Aorta (tissue), 5 donors: ENCODE data around the gene MMP24OS. TPM values are rescaled to one million over a fixed set of nuclear protein-coding genes. Genes with fewer than 3 reads are reported as not detected.

ENCODE experiments used
- ATAC-seq: fragments of 200-7000 bp; cut with Tn5 transposase; one replicate; pipeline ENCODE4 v1.9.1; 2022; ENCODE audit warnings: moderate library complexity; ENCODE audit not compliant: low FRiP score
- DNase-seq, 2 donors: peaks; one replicate each; pipeline ENCODE4 v3.0.0-alpha.2; 2020
- H3K27ac ChIP-seq, 2 donors: one replicate each; pipeline ENCODE4 v1.5.1; 2013; ENCODE audit warnings: low read length in 2 of 2, mild to moderate bottlenecking in 2 of 2, moderate library complexity in 2 of 2, control low read depth in 1 of 2, inconsistent platforms in 1 of 2, low read depth in 1 of 2
- H3K27me3 ChIP-seq, 2 donors: one replicate each; pipeline ENCODE4 v1.6.1; 2013; ENCODE audit warnings: control low read depth in 1 of 2, low read length in 1 of 2, mild to moderate bottlenecking in 1 of 2, moderate library complexity in 1 of 2; ENCODE audit not compliant: insufficient read depth in 2 of 2, control insufficient read depth in 1 of 2
- H3K36me3 ChIP-seq, 2 donors: one replicate each; pipeline ENCODE4 v1.6.1; 2013; ENCODE audit warnings: control low read depth in 1 of 2, low read length in 1 of 2, mild to moderate bottlenecking in 1 of 2; ENCODE audit not compliant: insufficient read depth in 2 of 2, control insufficient read depth in 1 of 2
- H3K4me1 ChIP-seq, 2 donors: one replicate each; pipeline ENCODE4 v1.6.1; 2013; ENCODE audit warnings: low read length in 2 of 2, control low read depth in 1 of 2, mild to moderate bottlenecking in 1 of 2, moderate library complexity in 1 of 2; ENCODE audit not compliant: insufficient read depth in 2 of 2, control insufficient read depth in 1 of 2
- H3K4me3 ChIP-seq, 2 donors: one replicate each; pipeline ENCODE4 v1.5.1; 2013; ENCODE audit warnings: low read length in 2 of 2, control low read depth in 1 of 2, mild to moderate bottlenecking in 1 of 2
- H3K9me3 ChIP-seq: one replicate; pipeline ENCODE4 v1.6.1; 2013; ENCODE audit warnings: mild to moderate bottlenecking, low read length; ENCODE audit not compliant: control insufficient read depth
- WGBS, 2 donors: extraction: QIAGEN DNeasy Blood & Tissue Kit; methylation state at CpG; one replicate each; pipeline ENCODE4 v1.1.7; 2013; 5-methylcytosine and 5-hydroxymethylcytosine counted together
- intact Hi-C, 2 donors: fragments of 100-400 bp; cut with DNase I; formaldehyde crosslinking; loops; one replicate each; pipeline versions ENCODE4 v1.14.2 to v1.15.0; 2022
- polyA plus RNA-seq, 2 donors: library from polyadenylated mRNA; stranded (reverse); fragments of 200-250 nt; gene quantifications; one replicate each; pipeline ENCODE4 v1.2.3, GENCODE V29; 2013
- total RNA-seq, 2 donors: library from RNA; stranded (reverse); fragmentation: NEBNext Ultra II Directional; extraction: Animal tissue kit (Norgen Biotek cat#: 25700); gene quantifications; one replicate each; pipeline ENCODE4 v1.2.1, GENCODE V29; 2021
- donor health status: healthy with polysubstance abuse.
- donor health status: Bipolar disorder and iron deficiency.
- donor health status: DM: no; HTN: no; CAD: no.
- donor health status: DM: no; HTN: no; CAD: no.
- donor health status: DM: yes; HTN: yes; CAD: no.

The MMP24OS gene
- total and polyA plus RNA-seq, 4 donors, result 50.8 to 79.2 (median 60.0) TPM

DNA sequence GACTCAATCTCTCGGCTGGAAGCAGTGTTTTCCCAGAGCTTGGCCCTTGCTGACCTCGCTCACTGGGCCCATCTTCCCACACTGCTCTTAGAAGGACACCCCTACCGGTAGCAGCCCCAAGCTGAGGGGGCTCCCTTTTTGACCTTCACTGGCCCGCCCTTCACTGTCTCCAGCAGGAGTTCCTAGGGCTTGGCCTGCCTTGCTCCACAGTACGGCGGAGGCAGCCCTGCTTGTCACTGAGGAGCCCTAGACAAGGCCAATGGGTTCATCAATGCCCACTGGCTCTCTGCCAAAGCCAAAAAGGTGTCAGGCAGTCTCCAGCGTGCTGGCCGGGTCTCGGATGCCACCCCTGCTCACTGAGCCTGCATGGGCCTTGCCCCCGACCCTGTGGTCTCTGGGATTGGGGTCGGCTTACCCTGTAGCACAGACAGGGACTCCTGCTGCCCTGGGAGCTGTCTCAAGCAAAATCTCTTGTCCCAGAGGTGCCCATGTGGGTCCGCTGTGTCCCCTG lies 2.1 kb downstream of the MMP24OS start:
- WGBS, 2 donors, result 84 to 85% methylated on average over 12 of the region's 12 CpGs
- intact Hi-C loops, result loop anchor here in 1 of 2 donors (5.0 to 10.0 kb wide), 2 partner anchors 128 to 181 kb away; partner anchors contain the start of genes EDEM2 and TRPC4AP
- no peaks in the 10 kb centered on the region for H3K36me3 ChIP-seq
- H3K27me3 ChIP-seq, result no peaks in the 10 kb centered on the region
- H3K4me1 ChIP-seq, result no peaks in the 10 kb centered on the region
- DNase-seq (peak in 1 of 2 donors; percentile 70), ATAC-seq (no peak)
- no peaks in the 10 kb centered on the region for H3K9me3 ChIP-seq
- H3K4me3 ChIP-seq, result no peak overlapping the region
- no peak overlapping the region for H3K27ac ChIP-seq

DNA sequence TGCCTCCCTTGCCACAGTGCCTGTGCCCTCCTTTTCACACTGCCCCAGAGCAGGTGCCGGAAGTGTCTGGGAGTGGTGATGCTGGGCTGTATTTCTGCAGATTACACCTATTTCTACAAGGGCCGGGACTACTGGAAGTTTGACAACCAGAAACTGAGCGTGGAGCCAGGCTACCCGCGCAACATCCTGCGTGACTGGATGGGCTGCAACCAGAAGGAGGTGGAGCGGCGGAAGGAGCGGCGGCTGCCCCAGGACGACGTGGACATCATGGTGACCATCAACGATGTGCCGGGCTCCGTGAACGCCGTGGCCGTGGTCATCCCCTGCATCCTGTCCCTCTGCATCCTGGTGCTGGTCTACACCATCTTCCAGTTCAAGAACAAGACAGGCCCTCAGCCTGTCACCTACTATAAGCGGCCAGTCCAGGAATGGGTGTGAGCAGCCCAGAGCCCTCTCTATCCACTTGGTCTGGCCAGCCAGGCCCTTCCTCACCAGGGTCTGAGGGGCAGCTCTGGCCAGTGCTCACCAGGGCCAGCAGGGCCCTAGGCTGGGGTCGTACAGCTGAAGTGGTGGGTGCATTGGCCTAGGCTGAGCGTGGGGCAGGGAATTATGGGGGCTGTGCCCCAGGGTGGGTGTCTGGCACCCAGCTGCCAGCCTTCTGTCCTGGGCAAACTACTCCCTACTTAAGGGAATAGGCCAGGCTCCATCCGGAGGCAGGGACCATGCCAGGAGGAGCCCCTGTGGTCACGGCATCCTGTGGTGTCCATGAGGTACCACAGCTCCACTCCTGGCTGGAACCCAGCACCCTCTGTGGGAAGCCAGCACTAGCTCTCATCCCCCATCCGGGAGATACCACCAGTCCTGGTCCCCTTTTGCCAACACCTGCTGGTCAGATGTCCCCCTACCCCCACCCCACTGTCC lies 3.5 kb downstream of the MMP24OS start:
- intact Hi-C loops, result loop anchor here in 1 of 2 donors (5.0 to 10.0 kb wide), 2 partner anchors 127 to 180 kb away; partner anchors contain the start of genes EDEM2 and TRPC4AP
- Histone ChIP-seq H3K27me3 (no peaks in the 10 kb centered on the region), H3K36me3 (no peaks in the 10 kb centered on the region), H3K4me1 (no peaks in the 10 kb centered on the region), H3K27ac (no peak overlapping the region), H3K4me3 (no peak overlapping the region), H3K9me3 (no peaks in the 10 kb centered on the region)
- 87 to 88% methylated on average over 24 of the region's 24 CpGs for WGBS, 2 donors
- ATAC-seq, result no peak
- peak in 1 of 2 donors; percentile 80 for DNase-seq

DNA sequence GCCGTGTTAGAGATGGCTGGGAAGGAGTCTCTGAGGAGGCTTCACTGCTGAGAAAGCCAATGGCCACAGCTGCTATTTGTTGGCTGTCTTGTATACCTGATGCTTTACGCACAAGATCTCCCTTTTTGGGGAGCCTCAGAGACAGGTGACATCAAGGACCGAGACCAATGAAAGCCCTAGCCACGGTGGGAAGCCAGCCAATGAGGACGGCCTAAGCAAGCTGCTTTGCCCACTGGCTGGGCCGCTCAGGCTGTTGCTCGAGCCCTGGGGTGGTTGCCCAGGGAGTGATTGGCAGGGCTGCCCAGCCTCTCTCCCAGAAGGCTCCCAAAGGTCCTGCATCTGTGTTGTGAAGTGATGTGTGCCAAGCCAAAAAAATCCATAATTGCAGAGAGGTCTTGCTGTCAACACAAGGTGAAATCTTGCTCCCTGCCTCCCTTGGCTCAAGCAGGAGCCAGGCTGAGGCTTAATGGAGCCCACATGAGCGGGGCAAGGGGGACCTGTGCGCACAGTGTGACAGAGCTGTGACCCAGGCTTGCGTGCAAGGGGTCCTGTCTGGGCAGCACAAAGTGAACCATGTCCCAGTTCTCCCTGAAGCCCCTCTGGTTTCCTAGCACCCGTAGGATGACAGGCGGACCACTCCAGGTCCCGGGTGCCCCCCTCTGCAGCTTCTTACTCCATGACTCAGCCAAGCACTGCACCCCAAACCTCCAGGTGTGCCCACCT lies 4.3 kb downstream of the MMP24OS start:
- no peaks in the 10 kb centered on the region for H3K4me1 ChIP-seq
- no peaks in the 10 kb centered on the region for H3K36me3 ChIP-seq
- 42 to 49% methylated on average over 13 of the region's 13 CpGs for WGBS, 2 donors
- DNase-seq, result peak in 1 of 2 donors; percentile 76
- intact Hi-C loops, result loop anchor here in 1 of 2 donors (10.0 kb wide), 1 partner anchor 179 kb away; the partner anchor contains the start of gene TRPC4AP
- no peak overlapping the region for H3K4me3 ChIP-seq
- no peak overlapping the region for H3K27ac ChIP-seq
- no peak for ATAC-seq
- H3K9me3 ChIP-seq, result no peaks in the 10 kb centered on the region
- H3K27me3 ChIP-seq, result no peaks in the 10 kb centered on the region

DNA sequence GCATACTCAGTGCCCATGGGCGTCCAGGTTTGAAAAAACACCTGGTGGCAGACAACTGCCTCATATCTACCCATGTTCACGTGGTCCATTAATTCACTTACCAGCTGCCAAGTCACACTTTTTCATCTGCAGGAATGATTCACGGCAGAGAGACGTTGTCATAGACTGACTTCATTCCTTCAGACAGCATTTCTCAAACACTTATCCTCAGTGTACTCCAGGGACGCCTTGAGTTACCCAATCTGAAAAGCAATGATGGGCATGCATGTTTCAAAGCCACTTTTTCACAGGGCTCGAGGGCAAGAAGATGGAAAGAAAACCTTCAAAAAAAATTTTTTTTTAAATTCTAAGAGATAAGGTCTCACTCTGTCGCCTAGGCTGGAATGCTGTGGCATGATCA lies 6.0 kb downstream of the MMP24OS start:
- Histone ChIP-seq H3K9me3 (no peaks in the 10 kb centered on the region), H3K4me1 (no peaks in the 10 kb centered on the region), H3K36me3 (peaks cover 0 to 3% of the 10 kb centered on the region in 2 donors), H3K4me3 (no peak overlapping the region), H3K27me3 (no peaks in the 10 kb centered on the region), H3K27ac (no peak overlapping the region)
- intact Hi-C loops, result loop anchor here in 1 of 2 donors (10.0 kb wide), 1 partner anchor 177 kb away; the partner anchor contains the start of gene TRPC4AP
- ATAC-seq (no peak), DNase-seq (no peak)
- 55 to 65% methylated on average over 7 of the region's 7 CpGs for WGBS, 2 donors

DNA sequence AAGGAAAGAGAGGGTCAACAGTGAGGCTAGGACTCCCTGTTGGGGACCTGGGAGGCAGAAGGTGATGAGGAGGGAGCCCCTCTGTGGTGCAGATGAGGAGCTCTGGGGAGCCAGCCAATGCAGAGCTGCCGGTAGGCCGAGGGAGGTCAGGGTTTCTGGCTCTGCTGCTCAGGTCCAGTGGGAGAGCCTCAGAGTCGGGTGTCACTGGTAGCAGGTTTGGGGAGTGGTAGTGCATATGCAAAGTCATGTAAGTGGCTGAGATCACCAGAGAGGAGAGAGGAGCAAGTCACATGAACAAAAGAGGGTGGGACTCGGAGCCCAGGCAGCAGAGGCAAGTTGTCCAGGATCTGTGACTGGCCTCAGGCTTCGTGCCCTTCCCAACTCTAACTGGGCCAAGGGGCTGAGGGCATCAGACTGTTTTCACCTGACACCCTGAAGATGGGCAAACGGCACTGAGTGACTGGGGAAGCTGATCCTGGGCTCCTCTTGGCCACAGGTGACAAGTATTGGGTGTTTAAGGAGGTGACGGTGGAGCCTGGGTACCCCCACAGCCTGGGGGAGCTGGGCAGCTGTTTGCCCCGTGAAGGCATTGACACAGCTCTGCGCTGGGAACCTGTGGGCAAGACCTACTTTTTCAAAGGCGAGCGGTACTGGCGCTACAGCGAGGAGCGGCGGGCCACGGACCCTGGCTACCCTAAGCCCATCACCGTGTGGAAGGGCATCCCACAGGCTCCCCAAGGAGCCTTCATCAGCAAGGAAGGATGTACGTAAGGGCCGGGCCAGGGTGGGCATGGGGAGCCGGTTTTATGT lies 6.6 kb downstream of the MMP24OS start:
- H3K4me3 ChIP-seq, result no peak overlapping the region
- intact Hi-C loops, result loop anchor here in 1 of 2 donors (10.0 kb wide), 1 partner anchor 176 kb away; the partner anchor contains the start of gene TRPC4AP
- DNase-seq (no peak), ATAC-seq (no peak)
- H3K4me1 ChIP-seq, result no peaks in the 10 kb centered on the region
- WGBS, 2 donors, result 85 to 90% methylated on average over 20 of the region's 20 CpGs
- H3K36me3 ChIP-seq, result peaks cover 0 to 5% of the 10 kb centered on the region in 2 donors
- no peaks in the 10 kb centered on the region for H3K9me3 ChIP-seq
- H3K27ac ChIP-seq, result no peak overlapping the region
- no peaks in the 10 kb centered on the region for H3K27me3 ChIP-seq

DNA sequence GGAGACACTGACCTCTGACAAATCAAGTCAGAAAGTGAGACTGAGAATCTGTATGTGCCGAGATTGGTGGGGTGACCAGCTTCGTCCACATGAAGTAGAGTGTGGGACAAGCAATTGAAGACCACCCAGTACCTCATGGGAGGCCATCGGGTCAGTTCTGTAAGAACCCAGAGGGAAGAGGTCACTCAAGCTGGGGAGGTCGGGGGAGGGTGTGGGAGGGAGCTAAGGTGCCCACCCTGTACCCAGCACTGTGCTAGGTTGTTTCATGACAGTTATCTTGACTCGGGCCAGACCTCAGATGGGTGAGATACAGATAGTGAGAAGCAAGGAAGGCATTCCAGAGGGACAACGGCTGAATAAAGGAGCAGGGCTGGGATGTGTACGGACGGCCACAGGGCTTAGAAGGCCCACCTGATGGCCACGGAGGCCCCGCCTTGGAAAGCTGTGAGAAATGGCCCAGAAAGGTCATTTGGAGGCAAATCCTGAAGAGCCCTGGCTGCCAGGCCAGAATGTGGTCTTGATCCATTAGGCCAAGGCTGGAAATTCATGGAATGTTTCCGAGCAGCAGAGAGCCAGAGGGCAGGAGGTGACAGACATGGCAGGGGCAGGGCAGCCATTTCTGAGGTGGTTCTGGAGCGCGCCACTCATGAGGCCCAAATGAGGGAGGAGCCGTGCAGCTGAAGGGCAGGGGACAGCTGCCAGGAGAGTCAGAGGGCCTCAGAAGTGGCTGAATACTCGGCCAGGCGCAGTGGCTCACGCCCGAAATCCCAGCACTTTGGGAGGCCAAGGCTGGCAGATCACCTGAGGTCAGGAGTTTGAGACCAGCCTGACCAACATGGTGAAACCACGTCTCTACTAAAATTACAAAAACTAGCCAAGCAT lies 7.7 kb downstream of the MMP24OS start:
- Histone ChIP-seq H3K36me3 (peaks cover 0 to 5% of the 10 kb centered on the region in 2 donors), H3K4me3 (no peak overlapping the region), H3K27me3 (no peaks in the 10 kb centered on the region), H3K9me3 (no peaks in the 10 kb centered on the region), H3K27ac (no peak overlapping the region), H3K4me1 (no peaks in the 10 kb centered on the region)
- no peak for DNase-seq
- no peak for ATAC-seq
- intact Hi-C loops, result loop anchor here in 1 of 2 donors (10.0 kb wide), 1 partner anchor 175 kb away; the partner anchor contains the start of gene TRPC4AP
- WGBS, 2 donors, result 86 to 87% methylated on average over 19 of the region's 19 CpGs

DNA sequence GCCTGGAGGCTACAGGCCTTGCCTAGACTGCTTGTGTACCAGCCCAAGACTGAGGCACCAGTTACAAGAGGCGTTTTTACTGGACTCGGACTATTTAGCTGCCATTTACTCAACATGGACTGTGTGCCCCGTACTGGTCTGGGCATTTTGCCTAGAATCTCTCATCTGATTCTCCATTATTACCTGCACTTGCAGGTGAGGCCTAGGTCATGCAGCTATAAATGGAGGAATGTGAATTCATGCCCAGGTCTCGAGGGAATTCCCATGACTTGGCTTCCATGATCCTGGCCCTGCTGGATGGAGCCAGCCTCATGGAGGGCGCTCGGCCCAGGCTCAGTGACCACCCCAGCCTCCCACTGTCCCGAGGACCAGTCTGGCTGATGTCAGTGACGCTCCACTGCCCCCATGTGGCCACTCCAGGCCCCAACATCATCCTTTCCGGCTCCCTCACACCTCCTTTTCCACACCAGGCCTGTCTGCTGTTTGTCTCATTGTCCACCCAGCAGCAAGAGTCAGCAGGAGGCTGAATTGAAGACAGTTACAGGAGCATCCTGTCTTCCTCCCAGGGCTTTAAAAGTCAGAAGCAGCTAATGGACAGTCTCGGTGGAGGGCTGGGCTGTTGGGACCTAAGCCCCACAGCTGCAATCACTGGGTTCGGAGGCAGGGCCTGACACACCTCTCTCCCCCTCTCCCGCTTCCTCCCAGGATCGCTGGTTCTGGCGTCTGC lies 8.7 kb downstream of the MMP24OS start:
- intact Hi-C loops, result loop anchor here in 1 of 2 donors (10.0 kb wide), 1 partner anchor 64 kb away; no protein-coding TSS in a partner anchor
- 43 to 44% methylated on average over 14 of the region's 14 CpGs for WGBS, 2 donors

More for the DNA sequence above, 8.7 kb downstream of the MMP24OS start:
- no peak overlapping the region for H3K27ac ChIP-seq
- no peaks in the 10 kb centered on the region for H3K9me3 ChIP-seq
- peaks cover 0 to 5% of the 10 kb centered on the region in 2 donors for H3K36me3 ChIP-seq
- peak; percentile 81 for ATAC-seq
- H3K4me3 ChIP-seq, result no peak overlapping the region
- DNase-seq, result peak in 1 of 2 donors; percentile 89
- H3K4me1 ChIP-seq, result no peaks in the 10 kb centered on the region
- H3K27me3 ChIP-seq, result no peaks in the 10 kb centered on the region
